NCI-H1694 (cell line): ENCODE results near the gene THAP9.
A peak's percentile ranks its signal among the peaks of the same experiment; 100 is the strongest.
"Not testable (repeated sequence)": the region's sequence is repeated elsewhere in the genome, so short reads cannot be mapped to it uniquely, and the experiment has no call there.

Experiments used
- DNase-seq: peaks from one replicate; lab custom pipeline; 2025; lab: John Stamatoyannopoulos, UW

The THAP9 gene

GRCh38 chr4:82900411-82901182 lies at the start of gene THAP9:
Gene THAP9 (plus strand): TSS chr4:82900735. CDS start chr4:82900803, 68 bp downstream.
- peak; percentile 95 for DNase-seq

GRCh38 chr4:82851318-82851717 lies 49.2 kb upstream of the THAP9 start:
- DNase-seq: no peak

GRCh38 chr4:82851885-82852750 lies 48.4 kb upstream of the THAP9 start:
- DNase-seq: peak; percentile 31

- DNase-seq: no peak
These were observed 47.7 kb upstream of the THAP9 start for GRCh38 chr4:82852751-82853285.

GRCh38 chr4:82860487-82860886 lies 40.0 kb upstream of the THAP9 start:
- not testable (repeated sequence) for DNase-seq

GRCh38 chr4:82861529-82861928 lies 39.0 kb upstream of the THAP9 start:
- no peak for DNase-seq

GRCh38 chr4:82864336-82864979 lies 36.1 kb upstream of the THAP9 start:
- DNase-seq: no peak

GRCh38 chr4:82865592-82865991 lies 34.9 kb upstream of the THAP9 start:
- DNase-seq: no peak

- DNase-seq: not testable (repeated sequence)
These were observed 34.5 kb upstream of the THAP9 start for GRCh38 chr4:82866033-82866432.

- no peak for DNase-seq
These were observed 33.7 kb upstream of the THAP9 start for GRCh38 chr4:82866706-82867385.

- no peak for DNase-seq
These were observed 32.0 kb upstream of the THAP9 start for GRCh38 chr4:82868572-82868971.

GRCh38 chr4:82885410-82885809 lies 15.1 kb upstream of the THAP9 start:
- no peak for DNase-seq

- no peak for DNase-seq
These were observed 14.2 kb upstream of the THAP9 start for GRCh38 chr4:82886147-82886942.

- DNase-seq: no peak
These were observed 11.2 kb upstream of the THAP9 start for GRCh38 chr4:82889287-82889686.

GRCh38 chr4:82890528-82890900 lies 10.0 kb upstream of the THAP9 start:
- DNase-seq: peak; percentile 12

GRCh38 chr4:82890901-82891706 lies 9.4 kb upstream of the THAP9 start, which contains the start of gene SEC31A:
Gene SEC31A (minus strand): TSS chr4:82891153. CDS start chr4:82881936, 9,217 bp downstream.
- peak; percentile 82 for DNase-seq

- DNase-seq: no peak
These were observed 8.6 kb upstream of the THAP9 start for GRCh38 chr4:82891707-82892466.

GRCh38 chr4:82892467-82892802 lies 8.1 kb upstream of the THAP9 start:
- DNase-seq: no peak

- DNase-seq: no peak
These were observed 6.6 kb upstream of the THAP9 start for GRCh38 chr4:82893942-82894341.
